Measurements from ENCODE around the gene EGFL7. TPM values are rescaled to one million over a fixed set of nuclear protein-coding genes. Genes with fewer than 3 reads are reported as not detected.

The EGFL7 gene
- total and polyA plus RNA-seq, 2 of the 8 experiments (the other 6 are each of a cell fraction or from before 2014, with no cell fraction given), result 37.8 to 53.4 TPM

- no peak for TF ChIP-seq CBX8 (IDR thresholded peaks at IDR 0.05; ENCODE audit: borderline replicate concordance, low read depth, low read length)
- TF ChIP-seq ATF2 (IDR thresholded peaks at IDR 0.05; ENCODE audit: low read length), result no peak
- TF ChIP-seq SRF (IDR thresholded peaks at IDR 0.05; ENCODE audit: low read depth, low read length), result no peak
- TF ChIP-seq SIRT6 (IDR thresholded peaks at IDR 0.05; ENCODE audit: low read length), result no peak
- TF ChIP-seq TAF7 (optimal IDR thresholded peaks at IDR 0.05; ENCODE audit: borderline replicate concordance, low read depth, low read length), result no peak
Measured at GRCh38 chr9:136695435-136695895, 32.7 kb downstream of the EGFL7 start (continued).
